ENCODE results near the gene AGO3. TPM values are rescaled to one million over a fixed set of nuclear protein-coding genes. Genes with fewer than 3 reads are reported as not detected.
A peak's percentile ranks its signal among the peaks of the same experiment; 100 is the strongest.

Gene AGO3
- total RNA-seq, 1 experiment from 2014 or later: 18.4 TPM

DNA sequence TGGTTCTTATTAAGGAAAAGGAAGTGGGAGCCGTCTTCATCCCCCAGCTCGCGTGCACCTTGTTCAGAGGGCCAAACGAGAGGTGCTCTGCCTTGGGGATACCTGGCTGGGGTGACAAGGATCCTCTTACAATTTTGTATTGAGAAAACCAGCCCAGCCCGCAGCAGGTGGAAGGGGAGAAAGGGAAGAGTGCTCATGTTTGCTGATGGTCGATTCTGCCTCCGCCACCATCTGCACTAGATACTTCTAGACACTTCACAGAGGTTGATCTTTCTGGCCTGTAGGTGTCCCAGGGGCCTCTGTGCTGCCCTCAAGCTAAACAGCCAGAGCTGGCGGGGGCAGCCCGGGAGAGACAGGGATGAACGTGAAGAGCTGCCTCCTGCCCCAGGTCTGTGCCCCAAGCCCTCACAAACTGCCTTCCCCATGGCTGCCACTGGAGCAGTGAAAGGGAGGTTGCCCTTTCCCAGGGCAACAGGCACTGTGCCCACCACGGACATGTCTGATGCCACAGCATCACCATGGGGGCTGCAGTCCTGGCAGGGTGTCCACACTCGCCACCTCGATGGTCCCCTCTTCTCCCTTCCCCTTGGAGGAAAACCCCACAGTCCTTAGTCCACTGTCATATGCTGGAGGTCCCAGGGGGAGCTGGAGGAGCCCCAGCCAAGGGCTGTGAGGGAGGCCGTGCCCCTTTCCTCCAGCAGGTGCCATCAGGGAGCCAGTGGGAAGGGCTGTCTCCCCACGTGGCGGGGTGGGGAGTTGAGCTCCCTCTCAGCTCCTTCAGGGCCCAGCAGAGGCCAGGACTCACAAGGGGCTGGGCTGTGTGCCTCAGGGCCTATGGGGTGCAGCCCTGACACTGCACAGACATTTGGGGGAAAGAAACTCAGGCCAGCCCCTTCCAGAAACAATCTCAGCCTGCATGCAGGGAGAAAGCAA is 165.9 kb downstream of the AGO3 start:
- DNase-seq (ENCODE audit: low read depth): peak; percentile 62

DNA sequence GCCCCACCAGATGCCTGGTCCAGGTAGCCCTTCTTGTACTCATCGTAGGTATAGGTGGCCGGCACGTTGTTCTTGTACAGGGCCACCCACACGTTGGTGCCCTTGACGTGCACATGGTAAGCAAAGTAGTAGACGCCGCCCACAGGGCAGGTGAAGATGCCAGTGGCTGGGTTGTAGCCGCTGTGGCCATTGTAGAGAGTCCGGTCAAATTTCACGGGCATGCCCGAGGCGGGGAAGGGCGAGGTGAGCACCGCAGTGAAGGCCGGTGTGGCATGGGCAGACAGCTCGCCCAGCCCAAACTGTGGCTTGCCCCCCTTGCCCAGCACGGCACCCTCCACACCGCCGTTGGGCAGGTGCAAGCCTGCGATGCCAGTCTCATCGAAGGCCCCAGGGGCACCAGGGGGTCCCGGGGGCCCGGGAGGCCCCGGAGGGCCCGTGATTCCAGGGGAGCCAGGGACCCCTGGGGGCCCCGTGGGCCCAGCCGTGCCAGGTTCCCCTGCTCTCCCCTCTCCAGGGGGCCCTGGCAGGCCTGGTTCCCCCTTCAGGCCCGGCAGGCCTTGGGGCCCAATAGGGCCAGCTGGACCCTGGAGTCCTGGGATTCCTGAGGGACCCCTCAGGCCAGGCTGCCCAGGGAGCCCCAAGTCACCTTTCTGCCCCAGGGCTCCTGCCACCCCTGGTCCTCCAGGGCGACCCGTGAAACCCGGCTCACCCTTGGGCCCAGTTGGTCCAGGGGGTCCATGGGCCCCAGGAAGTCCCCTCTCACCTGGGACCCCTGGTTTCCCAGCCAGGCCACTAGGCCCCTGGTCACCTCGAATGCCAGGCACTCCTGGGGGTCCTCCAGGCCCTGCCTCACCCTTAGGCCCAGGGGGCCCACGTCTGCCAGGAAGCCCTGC is 167.0 kb downstream of the AGO3 start:
- no peak for DNase-seq (ENCODE audit: low read depth)

DNA sequence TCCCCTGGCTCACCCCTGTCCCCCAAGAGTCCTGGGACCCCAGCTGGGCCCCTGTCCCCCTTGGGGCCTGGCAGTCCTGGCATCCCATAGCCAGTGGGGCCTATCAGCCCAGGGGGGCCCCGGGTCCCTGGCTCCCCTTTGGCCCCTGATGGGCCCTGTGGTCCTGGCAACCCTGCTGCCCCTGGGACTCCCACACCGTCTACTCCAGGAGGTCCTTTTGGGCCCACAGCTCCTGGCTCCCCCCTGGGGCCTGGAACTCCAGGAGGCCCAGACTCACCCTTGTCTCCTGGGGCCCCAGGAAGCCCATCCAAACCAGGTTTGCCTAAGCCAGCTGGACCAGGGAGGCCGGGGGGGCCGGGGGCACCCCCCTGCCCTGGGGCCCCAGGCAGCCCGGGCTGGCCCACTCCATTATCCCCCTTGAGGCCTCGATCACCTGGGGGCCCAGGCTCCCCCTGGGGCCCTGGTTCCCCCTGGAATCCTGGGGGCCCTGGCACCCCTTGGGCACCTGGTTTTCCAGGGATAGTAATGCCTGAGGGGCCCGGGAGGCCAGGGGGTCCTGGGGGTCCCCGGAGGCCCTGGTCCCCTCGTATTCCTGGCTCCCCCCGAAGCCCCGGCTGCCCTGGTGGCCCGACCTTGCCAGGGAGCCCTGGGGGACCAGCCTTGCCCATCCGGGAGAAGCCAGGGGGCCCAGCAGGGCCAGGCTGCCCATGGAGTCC is 167.9 kb downstream of the AGO3 start:
- DNase-seq (ENCODE audit: low read depth): no peak

DNA sequence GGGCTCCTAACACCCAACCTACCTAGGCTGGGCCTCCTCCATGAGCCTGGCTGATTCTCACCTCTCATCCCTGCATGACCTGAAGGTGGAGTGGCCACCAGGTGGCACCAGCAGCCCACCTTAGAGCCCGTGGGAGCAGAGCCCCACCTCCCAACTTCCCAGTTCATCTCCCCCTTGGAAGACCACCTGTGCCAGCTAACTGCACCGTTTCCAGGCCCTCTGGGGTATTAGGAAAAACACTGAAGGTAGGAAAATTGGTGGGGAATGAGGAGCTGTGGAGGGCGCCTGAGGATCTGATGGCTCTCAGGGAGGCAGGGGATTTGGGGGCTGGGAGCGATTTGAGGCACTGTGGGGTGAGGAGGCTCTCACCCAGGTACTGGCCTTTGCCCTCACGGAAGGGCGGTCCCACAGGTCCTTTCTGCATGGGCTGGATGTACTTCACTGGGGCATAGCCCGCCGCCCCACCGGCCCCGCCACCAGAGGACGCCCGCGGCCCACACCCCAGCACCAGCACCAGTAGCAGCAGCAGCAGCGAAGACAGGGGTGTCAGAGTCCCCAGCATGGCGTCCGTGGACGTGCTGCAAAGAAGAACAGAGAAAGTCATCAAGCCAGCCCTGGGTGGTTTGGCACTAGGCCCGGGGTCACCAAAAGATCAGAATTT is 168.9 kb downstream of the AGO3 start:
- peak; percentile 85 for DNase-seq (ENCODE audit: low read depth)

DNA sequence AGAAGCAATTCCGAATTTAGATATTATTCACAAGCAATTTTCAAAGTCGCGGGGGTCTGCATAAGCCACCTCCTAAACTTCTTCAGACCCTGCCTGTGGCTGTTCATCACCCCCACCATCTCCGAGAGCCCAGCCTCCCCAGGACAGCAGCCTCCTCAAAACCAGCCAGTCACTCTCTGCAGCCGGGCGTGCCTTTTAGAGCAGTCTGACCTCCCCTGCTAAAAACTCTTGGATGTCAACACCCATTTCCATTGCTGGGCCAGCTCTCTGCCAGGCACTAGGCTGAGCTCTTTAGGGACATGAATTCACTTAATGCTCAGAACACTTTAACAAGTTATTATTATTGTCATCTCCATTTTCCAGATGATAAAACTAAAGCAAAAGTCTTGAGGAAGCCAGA is 169.5 kb downstream of the AGO3 start:
- no peak for DNase-seq (ENCODE audit: low read depth)

DNA sequence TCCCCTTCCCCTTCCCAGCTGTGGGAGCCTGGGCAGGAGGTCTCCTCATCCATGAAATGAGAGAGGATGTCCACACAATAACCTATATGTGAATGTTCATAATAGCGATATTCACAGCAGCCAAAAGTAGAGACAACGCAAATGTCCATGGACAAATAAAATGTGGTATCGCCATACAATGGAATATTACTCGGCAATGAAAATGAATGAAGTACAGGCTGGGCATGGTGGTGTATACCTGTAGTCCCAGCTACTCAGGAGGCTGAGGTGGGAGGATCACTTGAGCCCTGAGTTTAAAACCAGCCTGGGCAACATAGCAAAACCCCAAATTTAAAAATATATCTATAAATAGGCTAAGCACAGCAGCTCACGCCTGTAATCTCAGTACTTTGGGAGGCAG is 170.6 kb downstream of the AGO3 start:
- no peak for DNase-seq (ENCODE audit: low read depth)

DNA sequence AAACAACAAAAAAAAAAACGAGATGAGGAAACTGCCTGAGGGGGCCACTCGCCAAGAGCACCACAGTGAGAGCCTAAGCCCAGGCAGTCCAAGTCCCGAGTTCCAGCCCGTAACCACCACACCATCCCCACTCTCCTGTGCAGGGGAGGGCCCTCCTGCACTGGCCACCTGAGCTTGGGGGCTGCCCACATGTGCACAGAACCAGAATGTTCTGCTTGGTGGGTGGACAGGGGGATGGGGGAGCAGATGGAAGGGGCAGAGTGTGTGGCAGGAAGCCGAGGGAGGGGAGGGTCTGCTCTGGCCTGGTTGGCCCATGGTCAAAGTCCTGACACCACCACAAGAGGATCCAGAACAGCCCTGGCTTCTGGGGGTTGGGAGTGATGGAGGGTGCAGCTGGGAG is 175.4 kb downstream of the AGO3 start:
- no peak for DNase-seq (ENCODE audit: low read depth)

DNA sequence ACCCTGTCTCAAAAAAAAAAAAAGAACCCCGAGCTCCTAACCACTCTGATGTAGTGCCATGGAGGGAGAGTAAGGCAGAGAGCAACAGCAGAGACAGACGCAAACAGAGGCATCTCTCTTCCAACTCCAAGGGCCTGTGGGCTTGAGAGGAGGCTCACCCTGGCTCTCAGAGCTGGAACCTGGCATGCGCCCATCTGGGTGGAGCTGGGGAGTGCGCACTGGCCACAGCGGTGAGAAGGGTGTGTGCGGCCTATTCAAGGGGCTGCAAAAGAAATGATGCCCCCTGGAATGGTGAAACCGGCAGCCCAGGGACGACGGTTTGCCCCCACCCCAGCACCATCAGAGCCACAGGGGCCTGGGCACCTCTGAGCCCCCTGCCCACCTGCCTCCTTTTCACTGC is 176.5 kb downstream of the AGO3 start:
- no peak for DNase-seq (ENCODE audit: low read depth)

DNA sequence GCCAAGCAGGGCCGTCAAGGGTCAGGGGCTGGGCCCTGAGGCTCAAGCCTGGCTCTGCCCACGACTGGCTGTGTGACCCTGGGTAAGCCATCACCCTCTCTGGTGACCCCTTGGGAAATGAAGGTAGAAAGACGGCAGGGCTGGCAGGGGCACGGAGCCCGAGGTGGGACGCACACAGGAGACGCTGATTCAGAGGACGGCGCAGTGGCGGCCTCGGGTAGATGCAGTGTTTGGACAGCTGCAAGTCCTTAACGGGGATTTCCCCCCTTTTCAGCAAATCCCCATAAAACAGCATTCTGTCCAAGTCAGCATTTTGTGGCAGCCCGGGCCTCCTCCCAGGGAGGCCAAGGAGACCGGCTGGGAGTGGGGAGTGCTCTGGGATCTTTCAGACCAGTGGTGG is 177.4 kb downstream of the AGO3 start:
- DNase-seq (ENCODE audit: low read depth): peak; percentile 95

DNA sequence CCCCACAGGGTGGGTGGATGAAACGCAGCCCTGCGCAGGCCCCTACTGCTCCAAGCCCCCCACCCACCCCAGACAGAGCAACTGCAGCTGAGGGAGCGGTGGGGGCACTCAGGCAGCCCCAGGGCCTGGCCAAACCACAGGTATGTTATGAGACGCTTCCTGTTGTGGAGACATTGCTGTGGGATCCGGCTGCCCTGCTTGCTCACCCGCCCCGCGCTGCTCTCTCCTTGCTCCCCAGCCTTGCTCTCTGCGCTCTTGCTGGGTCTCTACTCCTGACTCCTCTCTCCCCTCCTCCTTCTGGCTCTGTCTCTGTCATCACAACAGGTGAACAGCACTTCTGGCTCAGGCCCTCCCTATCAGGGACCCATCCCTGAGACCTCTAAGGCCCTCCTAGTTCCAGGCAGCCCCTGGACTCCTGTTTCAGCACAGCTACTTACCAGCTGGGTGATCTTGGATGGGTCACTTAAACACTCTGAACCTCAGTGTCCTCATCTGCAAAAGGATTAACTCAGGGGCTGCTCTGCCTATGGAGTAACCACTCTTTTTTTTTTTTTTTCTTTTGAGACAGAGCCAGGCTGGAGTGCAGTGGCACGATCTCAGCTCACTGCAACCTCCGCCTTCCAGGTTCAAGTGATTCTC is 178.3 kb downstream of the AGO3 start:
- DNase-seq (ENCODE audit: low read depth): peak; percentile 95

DNA sequence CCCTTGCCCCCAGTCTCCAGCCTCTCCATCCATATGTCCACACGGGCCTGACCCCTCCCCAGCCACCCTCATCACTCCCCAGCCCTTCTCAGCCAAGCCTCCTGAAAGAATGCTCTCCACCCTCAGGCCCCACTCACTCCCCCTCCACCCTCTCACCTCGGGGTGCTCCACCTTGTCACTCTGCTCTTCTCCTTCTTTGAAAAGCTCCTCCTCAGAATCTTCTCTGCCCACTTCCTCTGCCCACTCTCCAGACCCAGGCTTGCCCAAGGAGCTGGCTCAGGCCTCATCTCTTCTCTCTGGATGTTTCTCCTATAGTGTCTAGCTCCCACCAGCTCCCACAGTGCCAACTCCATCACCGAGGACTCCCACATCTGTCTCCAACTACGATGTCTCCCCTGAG is 180.2 kb downstream of the AGO3 start:
- no peak for DNase-seq (ENCODE audit: low read depth)

DNA sequence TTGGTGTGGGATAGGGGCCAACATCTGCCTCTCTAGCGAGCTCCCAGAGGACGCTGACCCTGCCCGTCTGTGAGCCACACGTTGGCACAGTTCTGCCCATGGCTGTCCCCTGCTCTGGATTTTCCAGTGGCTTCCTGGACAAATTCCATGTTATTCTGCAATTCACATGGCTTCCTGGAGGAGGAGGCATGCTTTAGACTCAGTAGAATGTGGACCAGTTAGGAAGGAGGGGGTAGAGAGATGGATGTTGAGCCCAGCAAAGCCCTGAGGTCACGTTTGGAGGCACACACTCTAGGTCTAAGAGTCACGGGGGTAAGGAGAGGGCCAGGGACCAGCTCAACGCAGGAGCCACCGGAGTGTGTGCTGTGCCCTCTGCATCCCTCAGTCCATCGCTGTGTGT is 181.9 kb downstream of the AGO3 start:
- no peak for DNase-seq (ENCODE audit: low read depth)

DNA sequence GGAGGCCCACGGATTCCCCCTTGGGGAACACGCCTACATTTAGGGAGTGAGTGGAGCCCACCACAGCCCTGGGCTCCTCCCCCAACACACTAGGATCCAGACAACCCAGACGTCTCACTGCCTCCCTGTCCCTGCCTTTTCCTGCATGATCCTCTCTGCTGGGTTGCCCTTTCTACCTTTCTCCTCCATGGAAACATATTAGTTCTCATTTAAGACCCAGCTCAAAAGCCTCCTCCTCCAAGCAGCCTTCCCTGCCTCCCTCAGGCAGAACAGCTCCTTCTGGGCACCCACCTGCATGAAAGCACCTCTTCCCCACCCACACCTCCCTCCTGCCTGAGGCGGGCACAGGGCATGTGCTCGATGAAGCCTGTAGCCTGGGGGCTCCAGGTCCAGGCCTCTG is 183.5 kb downstream of the AGO3 start:
- no peak for DNase-seq (ENCODE audit: low read depth)

DNA sequence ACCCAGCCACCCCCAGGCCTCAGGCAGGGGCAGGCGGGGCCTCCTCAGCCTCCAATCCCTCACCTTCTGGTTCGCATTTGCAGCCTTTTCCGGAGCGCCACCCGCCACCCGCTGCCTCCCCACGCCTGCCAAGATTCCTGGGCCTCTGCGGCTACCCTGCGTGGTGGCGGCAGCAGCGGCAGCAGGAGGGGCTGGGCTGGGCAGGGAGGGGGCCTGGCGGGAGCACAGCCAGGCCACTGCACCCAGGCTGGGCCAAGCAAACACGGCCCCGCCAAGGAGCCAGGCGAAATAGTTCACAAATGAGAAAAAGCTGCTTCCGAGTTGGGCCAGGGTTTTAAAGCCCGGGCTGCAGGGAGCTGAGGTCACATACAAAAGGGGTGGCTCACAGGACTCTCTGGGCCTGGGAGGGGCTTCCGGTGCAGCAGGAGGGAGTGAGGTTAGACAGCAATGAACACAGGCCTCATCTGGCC is 184.3 kb downstream of the AGO3 start:
- DNase-seq (ENCODE audit: low read depth): peak; percentile 81

DNA sequence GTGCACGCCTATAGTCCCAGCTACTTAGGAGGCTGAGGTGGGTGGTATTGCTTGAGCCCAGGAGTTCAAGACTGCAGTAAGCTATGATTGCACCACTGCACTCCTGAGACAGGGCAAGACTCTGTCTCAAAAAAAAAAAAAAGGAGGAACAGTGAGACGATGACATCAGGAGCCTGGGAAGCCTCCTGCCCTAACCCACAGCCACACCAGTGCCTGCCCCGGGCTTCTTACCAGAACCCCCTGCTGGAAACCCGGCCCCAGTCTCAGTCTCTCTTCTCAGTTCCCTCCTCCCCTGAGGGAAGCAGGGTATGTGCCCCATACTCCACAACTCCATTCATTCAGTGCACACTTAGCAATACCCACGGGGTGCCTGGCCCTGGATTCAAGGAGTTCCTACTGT is 185.0 kb downstream of the AGO3 start:
- peak; percentile 61 for DNase-seq (ENCODE audit: low read depth)

DNA sequence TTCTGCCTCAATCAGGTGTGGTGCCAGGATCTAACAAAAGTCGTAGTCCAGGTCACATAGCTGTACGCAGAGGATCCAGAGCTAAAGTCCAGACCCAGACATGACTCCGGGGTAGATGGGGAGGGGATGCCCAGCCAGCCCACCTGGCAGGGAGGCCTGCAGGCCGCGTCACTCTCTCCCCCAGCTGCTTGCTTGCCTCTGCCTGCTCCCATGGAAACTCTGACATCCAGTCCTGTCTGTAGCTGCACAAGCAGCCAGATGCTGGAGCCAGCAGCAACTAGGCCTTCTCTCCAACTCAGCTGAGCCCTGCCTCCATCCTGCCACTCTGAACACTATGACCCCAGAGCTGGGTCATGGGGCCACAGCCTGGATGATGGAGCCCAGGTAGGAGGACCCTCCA is 186.0 kb downstream of the AGO3 start:
- no peak for DNase-seq (ENCODE audit: low read depth)

DNA sequence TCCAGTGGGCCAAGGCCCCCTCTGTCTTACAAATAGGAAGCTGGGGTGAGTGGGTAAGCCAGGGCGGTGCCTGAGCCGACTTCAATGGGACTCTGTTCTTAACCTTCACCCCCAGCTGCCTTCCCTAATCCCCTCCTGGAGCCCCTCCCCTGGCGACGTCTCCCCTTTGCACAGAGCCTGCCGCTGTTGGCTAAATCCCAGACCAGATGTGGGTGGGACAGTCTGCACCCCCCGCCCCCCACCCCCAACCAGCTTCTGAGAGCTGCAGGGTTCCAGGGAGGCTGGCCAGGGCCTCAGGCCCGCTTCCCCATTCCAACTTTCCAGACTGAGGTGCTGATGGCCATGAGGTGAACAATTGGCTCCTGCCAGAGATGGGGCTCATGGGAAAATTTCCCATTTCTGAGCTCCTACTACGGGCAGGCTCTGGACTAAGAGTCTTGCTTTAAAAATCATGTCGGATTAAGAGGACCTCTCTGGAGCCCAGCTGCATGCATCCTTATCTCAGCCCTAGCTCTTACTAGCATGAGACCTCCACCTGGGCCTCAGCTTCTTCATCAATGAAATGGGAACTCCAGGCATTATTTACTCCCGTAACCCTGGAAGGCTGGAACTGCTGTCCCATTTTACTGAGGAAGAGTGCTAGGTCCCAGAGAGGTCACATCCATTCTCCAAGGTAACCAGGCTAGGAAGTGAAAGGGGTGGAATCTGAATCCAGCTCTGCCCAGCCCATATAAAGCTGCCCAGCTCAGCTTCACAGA is 187.7 kb downstream of the AGO3 start:
- no peak for DNase-seq (ENCODE audit: low read depth)

DNA sequence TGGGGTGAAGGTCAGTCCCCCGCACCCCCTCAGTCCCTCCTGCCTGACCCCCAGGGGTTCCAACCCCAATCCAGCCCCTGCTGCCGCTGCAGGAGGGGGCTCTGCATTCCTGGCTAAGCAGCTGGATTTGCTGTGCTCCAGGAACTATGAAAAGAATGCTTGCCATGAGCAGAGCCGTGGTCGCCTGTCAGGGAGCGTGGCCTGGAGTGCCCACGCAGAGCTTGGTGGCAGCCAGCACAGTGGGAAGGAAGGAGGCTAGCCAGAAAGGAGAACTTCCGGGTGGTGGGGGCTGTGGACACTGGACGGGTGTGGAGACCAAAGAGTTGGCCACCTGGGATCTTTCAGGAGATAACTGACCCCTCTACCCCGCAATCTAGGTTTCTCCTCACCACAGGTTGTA is 188.6 kb downstream of the AGO3 start:
- no peak for DNase-seq (ENCODE audit: low read depth)

Data from Daoy (cell line).